ENCODE measurements around the gene TBX1.

The TBX1 gene

DNA sequence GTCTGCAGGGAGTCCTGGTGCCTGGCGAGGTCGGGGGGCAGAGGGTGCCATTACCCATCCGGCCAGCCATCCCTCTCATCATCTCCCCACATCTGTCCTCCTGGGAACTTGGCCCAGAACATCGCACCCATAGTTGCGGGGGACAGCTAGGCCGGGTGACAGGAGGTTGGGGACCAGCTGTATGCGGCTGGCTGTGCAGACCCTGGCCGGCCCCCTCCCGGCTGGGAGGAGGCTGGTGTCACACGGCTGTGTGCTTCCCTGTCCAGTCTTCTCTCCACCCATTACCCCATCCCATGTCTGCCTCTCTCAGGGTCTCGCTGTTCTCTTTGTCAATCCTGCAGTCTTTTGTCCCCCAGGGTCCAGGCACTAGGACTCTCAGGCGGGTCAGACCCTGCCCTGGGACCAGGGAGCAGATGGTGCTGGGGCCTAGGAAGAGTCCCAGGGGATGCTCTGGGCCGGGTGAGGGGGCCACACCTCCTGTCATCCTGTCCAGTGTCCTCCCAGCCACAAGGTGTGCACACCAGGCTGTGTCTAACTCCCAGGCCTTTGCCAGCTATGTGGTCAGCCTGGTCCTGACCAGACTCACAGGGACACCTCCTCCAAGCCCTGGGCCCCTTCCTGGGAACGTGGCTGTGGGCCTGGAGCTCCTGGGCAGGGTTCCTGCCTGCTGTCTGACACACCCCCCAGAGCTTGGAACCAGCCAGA lies 6.4 kb upstream of the TBX1 start:
- DNase-seq (ENCODE audit: low read depth), result no peak

DNA sequence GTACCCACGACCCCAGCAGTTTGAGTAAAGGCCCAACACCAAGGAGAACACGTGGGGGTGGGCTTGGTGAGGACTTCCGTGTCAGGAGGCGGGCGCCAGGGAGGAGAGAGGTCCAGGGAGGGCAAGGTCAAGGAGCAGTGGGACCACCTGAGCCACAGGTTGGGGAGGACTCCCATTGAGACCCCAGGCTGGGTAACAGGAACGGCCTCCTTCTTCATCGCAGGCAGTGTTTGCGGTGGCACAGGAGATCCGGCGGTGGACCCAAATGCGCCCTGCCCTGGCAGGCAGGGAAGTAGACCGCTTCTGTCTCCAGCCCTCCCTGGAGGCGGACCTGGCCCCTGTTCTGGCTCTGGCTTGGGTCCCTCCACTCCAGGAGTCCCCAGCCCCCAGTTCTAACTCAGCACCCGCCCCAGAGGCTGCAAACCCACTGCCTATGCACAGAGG lies 5.9 kb upstream of the TBX1 start:
- no peak for DNase-seq (ENCODE audit: low read depth)

DNA sequence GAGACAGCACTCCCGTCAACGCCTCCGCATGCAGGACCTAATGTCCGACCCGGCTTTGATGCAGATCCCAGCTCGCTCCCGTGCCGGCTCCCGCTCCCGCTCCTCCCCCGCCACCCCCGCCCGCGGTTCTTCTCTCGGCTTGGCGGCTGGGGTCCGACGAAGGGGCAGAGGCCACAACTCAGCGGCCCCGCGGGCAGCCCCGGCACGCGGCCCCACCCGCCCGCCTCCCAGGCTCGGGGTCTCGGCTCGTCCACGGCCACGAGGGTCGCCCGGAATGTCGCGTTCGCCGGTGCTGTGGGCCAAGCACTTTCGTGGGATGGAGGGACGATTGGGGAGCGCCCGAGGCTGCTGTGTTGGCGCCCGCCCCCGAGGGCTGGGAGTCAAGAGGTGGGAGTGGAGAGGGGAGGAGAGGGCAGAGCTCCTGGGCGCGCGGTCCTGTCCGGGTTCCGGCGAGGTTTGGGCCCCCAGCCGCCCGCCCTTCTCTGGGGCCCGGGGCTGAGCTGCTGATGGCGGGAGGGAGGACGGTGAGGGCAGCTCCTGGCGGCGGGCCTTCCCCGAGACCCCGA lies 5.3 kb upstream of the TBX1 start:
- DNase-seq (ENCODE audit: low read depth), result no peak

DNA sequence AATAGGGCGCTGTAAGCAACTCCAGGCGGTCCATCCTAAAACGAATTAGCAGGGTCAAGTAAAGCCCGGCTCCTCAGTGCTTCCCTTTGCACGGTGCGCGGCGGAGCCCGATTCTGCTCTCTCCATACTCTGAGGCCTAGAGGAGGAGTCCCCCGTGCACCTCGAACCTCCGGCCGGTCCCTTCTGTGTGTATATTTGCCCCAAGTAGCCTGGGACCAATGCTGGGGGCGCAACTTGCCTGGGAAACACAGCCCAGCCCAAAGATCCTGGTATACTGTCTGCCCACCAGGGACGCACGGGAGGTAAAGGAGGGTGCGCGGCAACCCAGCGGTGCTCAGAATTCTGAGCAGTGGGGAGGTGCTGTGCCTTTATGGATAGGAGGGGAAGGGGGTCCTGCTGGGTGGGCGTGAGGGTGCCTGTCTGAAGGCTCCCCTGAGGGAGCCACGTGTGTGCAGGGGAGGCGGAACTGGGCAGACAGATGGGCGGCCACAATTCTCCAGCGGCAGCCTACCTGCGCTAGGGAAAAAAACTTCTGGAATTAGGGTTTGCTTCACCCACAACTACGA lies 4.8 kb upstream of the TBX1 start:
- no peak for DNase-seq (ENCODE audit: low read depth)

DNA sequence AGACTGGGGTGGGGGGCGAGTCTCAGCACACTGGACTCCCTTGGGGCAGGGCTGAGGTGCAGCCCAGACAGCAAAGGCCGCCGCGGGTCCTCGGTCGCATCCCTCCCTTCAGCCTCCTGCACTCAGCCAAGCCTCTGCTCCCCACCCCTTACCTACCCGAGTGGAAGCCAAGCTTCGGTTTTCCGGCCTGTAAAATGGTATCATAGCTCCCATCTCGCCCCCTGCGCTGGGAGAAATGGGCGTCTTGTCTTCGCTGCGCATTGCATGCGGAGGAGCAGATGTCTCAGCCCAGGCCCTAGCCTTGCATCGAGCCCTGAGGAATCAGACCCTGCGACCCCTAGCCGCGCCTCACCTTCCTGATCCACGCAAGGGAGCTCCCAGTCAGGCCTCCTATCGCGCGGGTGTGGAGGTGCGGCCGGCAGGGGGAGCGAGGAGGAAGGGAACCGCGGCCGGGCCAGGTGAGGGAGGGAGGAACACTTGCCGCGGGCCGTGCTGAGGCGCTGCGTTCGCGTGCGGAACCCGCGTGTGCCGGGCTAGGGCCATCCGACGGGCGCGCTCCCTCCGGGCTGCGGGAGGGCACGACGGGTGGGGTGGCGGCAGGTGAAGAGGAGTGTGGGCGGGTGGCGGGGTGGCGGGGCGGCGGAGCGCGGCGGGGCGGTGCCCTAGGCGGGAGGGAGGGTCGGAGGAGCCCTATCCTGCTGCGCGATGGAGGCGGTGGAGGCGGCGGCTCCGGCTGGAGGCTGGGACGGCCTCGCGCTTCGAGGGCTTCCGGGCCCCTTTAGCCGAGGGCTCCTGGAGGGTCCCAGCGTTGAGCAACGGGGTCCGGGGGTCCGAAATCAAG lies 4.1 kb upstream of the TBX1 start:
- peak; percentile 47 for DNase-seq (ENCODE audit: low read depth)

DNA sequence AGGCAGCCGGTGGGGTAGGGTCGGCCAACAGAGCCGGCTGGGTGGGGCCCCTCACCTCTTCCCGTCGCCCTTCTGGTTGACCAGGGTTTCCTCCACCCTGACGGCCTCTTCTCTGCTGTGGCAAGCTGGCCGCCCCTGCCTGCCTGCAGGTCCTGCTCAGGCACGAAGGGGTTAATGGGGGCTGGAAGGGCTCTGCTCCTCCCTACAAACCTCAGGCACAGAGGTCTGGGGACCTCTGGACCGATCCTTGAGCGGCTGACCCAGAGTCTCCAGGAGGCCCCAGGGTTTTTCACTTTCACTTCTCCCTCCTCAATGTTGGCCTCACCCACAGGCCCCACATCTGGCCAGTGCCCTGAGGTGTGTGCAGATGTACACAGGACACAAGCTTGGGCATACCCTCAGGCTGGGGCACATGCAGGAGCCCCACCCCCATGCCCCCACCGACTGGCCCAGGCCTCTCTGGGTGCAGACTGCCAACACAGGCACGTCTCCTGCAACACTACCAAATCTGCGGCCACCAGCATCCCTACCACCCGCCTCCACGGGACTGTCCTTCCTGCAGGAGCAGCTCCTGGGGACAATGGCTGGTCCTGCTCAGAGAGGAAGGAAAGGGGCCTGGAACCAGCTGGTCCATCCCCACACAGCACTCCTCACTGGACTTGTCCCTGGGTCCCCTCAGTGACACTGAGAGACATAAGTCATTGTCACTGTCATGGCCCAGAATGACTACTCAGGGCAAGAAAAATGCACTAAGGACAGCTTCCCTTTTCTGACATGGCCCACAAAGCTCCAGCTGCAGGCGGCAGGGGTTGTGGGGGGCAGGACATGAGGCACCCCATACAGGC lies 3.2 kb upstream of the TBX1 start:
- DNase-seq (ENCODE audit: low read depth), result no peak

DNA sequence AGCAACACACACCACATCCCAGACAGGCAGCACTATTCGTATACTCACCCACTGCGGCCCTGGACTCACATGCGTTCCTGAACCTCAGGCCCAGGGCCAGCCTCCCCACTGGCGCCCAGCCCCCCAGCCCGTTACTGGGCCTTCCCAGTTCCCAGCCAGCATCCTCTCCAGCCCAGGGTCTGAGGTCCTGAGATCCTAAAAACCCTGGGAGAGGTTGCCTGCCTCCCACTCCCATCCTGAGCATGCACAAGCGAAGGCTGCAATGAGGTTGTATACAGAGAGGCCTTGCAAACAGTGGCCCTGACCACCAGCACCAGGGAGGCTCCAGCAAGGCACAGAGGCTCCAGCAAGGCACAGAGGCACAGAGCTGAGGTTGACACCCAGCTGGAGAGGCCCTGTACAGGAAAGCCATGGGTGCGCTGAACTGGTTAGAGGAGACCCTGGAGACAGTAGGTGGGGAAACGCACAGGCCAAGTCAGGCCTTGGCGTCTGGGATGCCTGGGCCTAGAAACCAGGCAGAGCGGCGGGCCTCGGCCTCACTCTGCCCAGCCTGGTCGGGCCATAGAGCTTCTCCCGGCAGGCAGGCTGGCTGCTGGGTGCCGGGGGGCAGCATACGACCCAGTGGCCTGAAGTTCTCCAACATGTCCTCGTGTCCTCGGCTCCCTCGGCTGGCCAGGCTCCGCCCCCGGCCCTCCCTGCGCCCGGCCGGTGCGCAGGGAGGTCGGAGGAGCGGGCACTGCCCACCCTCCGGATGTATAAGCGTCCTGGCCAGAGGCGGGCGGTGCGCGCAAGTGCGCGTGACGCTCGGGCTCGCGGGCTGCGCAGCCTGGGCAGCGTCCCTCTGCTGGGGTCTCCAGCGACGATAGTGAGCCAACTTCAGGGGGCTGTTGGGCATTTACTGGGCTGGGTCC lies 2.3 kb upstream of the TBX1 start:
- DNase-seq (ENCODE audit: low read depth), result no peak

DNA sequence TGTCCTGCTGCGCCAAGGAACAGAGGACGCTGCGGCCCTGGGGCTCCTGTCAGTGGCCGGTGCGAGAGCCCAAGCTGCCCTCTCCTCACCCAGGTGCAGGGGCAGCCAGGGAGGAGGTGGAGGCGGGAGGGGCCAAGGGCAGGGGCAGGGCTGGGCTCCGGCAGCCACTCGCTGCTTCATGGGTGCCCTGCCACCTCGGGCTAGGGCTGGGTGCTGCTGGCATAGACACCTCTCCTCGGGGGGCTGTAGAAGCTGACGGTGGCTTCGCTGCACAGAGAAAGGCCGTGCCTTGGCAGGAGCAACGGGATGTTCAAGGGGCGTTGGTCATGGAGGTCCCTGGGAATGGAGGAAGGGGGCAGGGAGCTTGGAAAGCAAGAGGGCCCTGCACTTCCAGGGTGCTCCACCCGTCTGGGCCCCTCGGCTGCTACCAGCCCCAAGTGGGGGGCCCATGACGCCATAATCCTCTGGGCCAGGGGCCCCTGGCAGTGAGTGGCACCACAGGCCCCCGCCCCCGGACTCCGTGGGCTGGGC lies 1.6 kb upstream of the TBX1 start:
- DNase-seq (ENCODE audit: low read depth), result no peak

DNA sequence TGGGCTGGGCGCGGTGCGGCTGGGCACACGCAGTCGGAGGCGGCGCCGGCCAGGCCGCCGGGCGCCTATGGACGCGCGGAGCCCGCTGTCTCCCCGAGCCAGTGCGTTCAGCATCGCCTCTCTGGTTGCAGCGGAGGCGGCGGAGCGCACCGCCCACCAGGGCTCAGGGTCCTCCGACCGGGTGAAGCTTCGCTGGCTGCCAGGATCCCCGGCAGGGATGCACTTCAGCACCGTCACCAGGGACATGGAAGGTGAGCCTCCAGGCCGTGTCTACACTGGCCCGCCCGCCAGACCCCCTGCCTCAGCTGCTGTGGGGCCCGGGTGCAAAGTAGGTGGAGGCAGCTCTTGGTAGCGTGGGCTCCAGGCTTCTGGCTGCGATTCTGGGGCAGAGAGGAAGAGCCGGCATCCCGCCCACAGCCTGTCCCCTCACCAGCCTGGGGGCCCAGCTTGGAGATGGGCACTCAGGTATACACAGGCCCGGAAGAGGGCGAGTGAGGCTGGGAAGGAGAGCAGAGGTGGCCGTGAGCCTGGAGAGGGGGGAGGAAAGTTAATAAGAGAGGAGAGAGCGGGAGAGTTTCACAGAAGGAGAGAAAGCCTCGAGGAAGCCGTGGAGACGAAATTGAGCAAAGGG lies 1.0 kb upstream of the TBX1 start:
- DNase-seq (ENCODE audit: low read depth), result no peak

DNA sequence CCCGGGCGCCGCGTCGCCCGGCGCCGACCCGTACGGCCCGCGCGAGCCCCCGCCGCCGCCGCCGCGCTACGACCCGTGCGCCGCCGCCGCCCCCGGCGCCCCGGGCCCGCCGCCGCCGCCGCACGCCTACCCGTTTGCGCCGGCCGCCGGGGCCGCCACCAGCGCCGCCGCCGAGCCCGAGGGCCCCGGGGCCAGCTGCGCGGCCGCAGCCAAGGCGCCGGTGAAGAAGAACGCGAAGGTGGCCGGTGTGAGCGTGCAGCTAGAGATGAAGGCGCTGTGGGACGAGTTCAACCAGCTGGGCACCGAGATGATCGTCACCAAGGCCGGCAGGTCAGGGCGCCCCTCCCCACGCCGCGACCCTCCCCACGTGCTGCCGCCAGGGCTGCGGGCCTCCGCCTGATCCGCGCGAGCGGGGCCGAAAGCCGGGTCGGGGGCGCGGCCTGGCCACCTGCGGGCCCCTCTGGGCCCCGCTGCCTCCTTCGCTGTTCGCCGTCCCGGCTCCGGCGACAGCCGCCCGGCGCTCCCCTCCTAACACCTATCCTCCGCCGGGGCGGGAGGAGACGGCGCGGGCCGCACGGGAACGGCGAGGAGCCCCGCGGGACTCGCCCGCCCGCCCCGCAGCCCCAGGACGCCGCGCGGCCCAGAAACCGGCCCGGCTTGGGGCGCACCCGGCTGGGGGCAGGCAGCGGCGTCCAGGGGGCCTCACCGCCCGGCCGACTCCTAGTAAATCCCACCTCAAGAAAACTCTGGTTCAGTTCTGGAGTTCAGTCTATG lies 560 bp downstream of the TBX1 start:
- no peak for DNase-seq (ENCODE audit: low read depth)

DNA sequence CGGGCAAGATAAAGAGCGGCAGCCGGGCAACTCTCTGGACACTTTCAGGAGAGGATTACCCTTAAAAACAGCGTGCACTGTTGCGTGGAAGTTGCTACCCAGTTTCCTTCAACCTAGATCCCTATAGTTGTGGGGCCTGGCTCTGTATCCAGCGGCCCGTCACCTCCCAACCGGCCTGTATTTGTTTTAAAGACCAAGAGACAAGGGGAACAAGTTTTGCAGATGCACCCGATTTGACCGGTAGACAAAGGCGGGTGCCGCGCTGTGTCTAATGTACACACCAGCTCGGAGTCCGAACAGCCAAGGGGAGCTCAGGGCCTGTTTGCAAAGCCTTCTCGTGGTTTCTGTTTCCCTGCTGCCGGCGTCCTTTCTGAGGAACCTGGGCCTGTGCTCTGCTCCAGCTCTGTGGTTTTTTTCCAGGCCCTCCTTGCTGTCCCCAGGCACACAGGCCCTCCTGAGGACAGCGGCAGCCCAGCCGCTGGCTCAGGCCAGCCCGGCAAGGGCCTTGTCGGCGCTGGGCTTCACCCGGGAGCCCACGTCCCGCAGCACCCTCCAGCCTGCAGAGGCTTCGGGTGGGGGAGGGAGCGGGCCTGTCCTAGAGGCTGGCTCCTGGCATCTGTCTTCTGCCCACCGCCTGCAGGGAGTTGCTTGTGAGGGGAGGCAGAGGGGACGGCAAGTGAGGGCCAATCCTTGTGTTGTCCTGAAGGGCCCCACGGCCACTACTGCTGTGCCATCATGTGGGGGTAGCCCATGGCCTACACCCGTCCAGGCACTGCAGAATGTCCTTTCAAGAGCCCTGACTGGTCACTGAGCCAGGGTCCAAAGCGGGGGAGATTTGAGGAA lies 1.4 kb downstream of the TBX1 start:
- DNase-seq (ENCODE audit: low read depth), result no peak

DNA sequence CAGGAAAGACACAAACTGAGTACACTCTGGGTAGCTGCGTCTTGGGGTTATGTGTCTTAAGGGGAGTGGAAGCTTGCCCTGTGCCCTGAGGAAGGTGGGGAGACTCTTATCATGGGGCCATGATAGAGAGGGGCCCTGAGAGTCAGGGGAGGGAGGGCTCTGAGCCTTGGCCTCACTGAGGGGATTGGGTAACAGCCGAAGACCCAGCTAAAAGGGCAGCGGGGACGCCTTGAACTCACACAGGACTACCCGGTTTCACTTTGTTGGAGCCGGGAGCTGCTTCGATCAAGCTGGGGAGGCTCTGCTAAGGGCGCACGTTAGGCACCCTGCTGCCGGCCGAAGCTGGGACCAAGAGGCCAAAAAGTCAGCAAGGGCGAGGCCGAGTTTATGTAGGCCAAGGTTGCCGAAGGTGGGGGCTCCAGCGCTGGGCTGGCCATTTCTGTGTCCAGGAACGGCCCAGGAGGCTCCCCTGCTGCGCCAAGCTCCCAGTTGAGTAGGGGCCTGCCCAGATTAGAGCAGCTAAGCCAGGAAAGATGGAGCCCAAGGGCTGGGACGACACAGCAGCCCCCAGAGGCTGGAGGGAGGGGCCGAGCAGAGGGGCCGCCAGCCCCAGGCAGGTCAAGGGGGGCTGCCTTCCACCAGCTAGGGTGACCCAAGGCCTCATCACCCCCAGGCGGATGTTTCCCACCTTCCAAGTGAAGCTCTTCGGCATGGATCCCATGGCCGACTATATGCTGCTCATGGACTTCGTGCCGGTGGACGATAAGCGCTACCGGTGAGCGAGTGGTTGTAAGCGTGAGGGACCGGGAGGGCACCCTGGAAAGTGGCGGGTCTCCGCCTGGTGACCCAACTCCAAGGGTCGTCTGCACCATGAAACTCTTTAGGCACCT lies 2.2 kb downstream of the TBX1 start:
- DNase-seq (ENCODE audit: low read depth), result no peak

DNA sequence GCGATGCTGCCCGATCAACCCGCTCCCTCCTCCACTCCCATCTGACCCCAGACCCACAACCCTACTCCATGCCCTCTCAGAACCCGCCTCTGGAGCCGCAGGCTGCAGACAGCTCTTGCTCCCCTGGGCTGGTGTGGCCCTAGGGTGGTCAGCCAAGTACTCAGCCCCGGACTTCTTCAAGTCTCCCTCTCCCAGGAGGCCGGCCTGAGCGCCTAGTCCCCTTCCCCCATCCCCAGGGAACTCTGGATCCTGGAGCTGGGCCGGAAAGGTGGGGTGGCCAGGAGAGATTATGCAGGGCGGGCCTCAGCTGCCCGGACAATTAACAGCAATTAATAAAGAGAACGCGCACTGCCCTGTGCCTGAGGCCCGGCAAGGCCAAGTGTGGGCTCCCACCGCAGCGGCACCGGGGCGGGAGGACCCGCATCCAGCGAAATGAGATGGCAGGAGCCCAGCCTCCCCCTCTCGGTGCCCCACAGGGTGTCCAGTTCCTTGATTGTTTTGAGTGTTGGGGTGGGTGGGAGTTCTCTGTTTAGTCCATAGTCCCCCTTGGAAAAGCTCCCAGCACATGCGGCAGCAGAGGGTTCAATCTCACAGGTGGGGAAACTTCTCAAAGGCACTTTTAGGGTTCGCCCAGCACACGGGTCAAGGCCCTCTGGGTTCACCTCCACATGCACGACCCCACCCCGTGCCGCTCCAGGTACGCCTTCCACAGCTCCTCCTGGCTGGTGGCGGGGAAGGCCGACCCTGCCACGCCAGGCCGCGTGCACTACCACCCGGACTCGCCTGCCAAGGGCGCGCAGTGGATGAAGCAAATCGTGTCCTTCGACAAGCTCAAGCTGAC lies 3.1 kb downstream of the TBX1 start:
- DNase-seq (ENCODE audit: low read depth), result no peak

DNA sequence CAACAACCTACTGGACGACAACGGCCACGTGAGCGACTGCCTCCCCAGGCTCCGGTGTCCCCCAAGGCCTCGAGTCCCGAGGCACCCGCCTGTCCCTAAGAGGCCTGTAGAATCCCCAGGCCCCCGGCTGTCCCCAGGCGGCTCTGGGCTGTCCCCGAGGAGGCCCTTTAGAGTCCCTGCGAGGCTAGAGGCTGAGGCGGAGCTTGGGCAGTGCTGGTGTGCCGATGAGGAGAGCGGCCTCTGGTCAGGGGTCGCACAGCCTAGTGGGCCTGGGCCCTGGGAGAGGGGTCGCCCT lies 3.7 kb downstream of the TBX1 start:
- no peak for DNase-seq (ENCODE audit: low read depth)

DNA sequence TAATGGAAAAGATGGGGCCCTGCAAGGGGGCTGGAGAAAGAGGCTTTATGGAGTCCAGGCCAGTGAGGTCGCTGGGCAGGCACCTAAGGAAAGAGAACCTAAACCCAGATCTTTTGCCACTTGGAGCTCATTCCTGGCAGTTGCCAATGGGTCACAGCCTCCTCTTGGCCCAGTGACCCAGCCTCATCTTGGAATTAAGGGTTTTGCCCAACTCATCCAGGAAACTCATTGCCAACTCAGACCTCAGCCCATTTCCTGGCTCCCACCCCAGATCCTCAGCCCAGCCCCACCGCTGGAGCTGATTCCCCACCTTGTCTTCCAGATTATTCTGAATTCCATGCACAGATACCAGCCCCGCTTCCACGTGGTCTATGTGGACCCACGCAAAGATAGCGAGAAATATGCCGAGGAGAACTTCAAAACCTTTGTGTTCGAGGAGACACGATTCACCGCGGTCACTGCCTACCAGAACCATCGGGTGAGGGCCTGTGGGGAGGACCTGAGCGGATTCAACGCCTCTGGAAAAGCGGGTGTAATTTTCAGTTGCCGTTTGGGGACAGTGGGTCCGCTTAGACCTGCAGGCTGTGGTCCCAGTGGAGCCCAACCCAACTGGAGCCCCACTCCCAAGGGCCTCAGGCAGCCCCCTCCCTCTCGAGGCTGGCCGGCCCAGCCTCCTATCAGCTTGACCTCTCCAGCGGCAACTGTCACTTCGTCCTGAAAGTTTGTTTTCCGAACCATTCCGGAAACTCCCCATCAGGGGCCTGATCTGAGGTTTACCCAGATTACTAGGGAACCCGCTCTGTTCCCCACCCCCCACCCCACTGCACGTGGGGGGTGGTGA lies 4.3 kb downstream of the TBX1 start:
- no peak for DNase-seq (ENCODE audit: low read depth)
